HS-5 (cell line): ENCODE results near the gene CACNA1D.

ENCODE experiments used
- DNase-seq: peaks from one replicate; pipeline ENCODE4 v3.0.0-alpha.2; 2012; ENCODE audit warnings: low read depth

Gene CACNA1D

DNA sequence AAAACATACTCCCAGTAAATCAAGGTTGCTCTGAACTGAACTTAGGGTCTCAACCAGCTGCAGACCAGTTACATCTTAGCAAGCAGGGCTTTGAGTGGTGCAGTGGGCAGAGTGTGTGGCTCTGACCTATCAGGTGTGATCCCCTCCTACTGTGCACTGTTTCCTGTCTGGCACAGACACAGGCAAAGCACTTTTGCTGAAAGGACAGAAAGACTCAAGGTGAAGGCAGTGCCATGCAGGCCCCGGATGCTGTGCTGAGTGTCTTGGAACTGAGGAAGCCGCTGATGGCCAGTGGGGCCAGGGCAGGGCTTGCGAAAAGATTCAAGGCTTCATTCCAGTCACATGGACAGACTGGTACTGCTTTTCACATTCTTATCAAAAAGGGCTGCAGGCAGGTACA is 85.2 kb downstream of the CACNA1D start:
- no peak for DNase-seq

DNA sequence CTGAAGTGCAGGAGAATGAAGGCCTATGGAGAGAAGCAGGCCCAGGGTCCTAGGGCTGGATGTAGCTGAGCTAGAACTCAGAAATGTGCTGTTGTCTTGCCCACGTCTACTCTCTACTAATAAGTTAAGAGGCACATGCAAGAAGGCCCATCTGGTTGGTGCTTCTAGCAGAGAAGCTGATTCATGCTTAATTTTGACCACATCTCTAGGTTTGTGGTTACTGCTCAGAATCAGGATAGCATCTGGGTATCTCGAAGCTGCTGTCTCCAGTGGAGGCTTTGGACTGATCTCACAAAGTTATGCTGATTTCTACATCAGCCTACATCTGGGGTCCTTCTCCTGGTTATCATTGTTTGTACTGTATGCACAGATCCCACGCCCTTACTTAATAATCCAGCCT is 87.3 kb downstream of the CACNA1D start:
- peak; percentile 15 for DNase-seq

DNA sequence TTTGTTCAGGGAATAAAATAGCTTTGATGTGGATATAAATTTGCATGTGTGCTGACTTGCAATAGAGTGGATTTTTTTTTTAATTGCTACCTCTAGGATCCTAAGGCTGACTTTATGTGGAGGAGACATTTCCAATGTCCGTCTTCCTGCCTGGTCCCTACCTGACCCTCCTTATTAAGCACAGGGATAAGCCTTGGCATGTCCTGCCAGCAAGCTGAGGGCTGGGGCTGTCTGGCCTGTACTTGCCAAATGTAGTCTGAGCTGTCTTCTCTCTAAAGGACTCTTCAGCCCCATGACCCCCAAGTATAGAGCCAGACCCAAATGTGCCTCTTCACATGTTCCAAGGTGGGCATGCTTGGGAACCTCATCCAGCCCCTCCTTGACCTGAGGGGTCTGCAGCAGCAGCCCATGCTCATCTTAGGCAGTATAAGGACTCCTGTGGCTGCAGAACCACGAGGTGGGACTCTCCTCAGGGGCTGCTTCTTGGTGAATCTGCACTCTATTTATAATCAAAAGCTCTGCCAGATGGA is 88.8 kb downstream of the CACNA1D start:
- no peak for DNase-seq

DNA sequence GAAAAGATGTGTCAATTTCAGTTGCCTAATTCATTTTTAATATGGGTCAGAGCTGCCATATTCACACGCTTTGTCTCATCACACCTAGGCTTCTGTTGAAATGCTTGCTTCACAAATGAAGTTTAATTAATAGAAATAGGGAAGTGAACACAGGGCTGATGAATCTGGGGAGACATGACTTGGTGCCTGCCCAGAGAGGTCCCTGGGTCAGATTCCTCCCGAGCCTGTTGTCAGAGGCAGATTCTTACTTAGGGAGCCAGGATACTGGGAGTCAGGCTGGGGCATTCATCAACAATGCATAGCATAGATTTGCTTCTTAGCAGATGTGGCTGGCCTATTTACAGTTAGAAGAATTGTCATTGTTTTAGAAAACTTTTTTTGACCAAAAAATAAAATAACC is 90.6 kb downstream of the CACNA1D start:
- no peak for DNase-seq

DNA sequence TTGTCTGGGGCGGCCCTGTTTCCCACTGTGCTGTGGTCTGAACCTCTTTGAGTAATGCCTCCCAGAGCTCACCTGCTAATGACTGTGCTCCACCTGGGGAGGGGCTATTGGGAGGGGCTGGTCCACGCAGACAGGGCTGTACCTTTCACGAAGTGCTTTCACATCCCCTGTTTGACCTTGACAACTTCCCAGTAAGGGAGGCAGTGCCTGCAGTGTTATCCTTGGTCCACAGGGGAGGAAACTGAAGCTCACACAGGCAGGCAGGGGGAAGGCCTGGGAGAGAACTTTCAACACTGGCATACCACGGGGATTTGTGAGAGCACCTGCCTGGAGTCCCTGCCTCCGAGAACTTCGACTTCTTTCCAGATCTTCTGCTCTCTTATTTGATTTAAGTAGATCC is 91.2 kb downstream of the CACNA1D start:
- DNase-seq, result no peak

DNA sequence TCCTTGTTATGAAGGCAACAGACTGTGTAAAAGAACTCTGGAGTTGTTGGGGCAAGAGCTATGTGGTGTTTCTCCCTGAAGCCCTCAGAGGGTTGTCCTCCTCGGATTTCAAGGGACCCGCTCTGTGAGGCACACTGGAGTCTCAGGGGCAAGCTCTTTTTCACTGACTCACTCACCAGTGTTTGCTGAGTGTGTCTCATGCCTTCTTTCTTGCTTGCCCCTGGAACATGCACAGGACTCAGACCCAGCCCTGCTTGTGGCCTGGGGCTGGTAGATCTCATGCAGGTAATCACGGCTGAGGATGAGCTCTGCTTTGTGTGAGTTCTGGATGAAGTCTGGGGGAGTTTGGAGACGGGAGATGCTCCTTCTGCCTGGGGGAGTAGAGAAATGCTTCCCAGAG is 93.7 kb downstream of the CACNA1D start:
- DNase-seq, result no peak

DNA sequence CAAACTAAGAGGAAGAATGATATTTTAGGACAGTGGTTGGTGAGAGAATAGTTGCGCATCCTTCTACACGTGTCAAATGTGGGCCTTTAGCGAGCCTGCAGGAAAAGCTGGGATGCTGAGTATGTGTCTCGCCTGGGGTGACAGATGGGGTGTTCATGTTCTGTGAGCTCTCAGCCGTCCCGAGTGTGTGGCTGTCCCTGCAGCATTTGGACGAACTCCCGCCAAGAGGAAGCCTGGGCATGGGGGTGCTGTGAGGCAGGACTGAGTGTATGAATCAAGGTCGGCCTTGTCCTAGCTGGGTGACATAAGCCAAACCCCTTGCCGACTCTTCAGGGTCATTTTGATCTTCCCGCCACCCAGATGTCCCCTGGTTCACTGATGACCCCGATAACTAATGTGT is 94.8 kb downstream of the CACNA1D start:
- DNase-seq, result no peak

DNA sequence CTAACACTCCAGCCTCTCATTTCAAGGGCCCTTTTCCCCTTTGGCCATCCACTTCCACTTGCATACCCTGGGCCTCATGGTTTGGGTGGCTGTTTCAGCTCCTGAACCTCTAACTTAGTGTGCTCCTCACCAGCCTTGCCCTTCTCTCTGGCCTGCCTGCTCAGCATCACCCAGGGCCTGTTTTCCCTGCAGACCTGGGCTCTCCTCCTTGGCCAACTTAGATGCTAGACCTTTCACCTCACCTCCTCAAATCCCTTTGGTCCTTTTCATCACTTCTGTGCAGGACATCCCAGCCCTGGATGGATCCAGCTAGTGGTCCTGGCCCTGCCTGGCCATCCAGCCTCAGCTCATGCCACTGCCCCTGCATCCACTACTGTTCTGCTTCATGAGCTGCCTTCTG is 95.4 kb downstream of the CACNA1D start:
- DNase-seq, result no peak

DNA sequence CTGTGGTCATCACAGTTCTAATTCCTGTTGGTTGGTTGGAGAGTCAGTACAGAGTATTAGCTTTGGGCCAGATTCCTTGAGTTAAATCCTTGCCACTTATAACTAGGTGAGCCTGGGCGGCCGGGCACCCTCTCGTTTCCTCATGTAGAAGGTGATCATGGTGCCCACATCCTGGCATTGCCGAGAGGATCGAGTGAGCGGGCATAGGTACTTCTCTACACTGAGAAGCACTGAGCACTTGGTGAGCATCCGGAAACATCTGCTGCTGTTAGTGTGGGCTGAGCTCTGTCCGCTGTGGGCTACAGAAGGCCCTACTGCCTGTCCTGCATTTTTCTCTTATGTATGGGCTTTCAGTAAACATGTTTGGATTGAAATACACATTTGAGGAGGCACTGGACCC is 96.2 kb downstream of the CACNA1D start:
- no peak for DNase-seq

DNA sequence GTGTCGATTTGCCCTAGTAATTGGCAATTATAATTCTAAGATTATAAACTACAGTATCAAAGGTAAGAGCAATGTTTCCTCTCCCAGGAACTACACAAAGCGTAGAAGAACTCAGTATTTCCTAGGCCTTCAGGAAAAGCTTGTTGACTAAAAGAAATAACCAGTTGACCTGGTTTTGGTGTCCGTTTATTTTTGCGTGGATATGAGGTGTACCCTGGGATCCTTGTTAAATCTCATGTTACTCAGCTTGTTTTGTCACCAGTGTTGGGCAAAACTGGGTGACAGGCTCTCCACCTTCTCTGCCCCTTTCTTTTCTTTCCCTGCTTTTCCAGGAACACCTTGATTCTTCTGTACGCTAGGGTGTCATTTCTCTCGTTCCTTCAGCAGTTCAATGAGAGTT is 97.2 kb downstream of the CACNA1D start:
- no peak for DNase-seq

DNA sequence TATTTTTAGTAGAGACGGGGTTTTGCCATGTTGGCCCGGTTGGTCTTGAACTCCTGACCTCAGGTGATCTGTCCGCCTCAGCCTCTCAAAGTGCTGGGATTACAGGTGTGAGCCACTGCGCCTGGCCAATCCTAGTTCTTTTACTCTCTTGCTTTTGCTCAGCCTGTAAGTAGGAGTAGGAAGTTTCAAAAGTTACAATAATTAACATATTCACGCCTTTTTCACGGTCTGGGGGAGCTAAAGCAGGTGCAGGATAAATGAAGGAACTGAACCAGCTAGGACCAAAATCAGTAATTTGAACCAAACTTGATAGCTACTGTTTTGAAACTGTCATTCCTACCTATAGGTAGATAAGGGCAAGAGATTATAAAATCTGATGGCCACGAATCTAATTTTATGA is 98.5 kb downstream of the CACNA1D start:
- no peak for DNase-seq

DNA sequence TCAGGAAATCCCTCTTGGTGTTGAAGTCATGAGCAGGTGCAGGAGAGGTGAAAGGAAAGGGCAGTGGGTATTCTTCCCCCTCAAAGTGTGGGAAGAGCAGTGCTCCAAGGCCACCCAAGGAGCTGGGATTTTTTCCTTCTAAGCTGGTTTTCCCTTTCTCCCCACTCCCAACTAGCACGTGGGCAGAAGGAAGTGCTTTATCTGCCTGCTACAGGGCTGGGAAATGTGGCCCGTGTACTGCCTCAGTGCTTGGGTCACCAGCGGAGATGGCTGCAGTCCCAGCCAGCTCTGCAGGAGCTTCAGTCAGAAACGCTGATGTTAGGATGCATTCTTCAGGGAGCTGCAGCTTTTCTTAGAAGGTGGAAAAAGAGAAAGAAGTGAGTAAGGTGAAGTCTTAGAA is 99.2 kb downstream of the CACNA1D start:
- DNase-seq, result no peak

DNA sequence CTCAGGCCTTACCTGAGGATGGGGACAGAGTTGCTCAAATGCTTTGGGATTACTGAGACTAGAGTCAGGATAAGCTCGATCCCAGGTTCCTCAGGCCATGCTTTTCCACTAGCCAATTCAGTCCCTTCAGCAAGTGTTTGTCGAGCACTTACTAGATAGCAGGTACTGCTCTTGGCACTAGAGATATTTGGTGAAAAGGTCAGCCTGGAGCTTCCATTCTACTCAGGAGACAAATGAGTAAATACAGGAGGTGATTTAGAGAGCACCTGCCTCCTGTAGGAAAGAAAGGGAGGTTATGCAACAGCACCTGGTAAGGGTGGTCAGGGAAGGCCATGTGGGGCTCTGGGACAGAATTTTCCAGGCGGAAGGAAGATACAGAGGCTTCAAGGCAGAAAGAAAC is 99.9 kb downstream of the CACNA1D start:
- no peak for DNase-seq

DNA sequence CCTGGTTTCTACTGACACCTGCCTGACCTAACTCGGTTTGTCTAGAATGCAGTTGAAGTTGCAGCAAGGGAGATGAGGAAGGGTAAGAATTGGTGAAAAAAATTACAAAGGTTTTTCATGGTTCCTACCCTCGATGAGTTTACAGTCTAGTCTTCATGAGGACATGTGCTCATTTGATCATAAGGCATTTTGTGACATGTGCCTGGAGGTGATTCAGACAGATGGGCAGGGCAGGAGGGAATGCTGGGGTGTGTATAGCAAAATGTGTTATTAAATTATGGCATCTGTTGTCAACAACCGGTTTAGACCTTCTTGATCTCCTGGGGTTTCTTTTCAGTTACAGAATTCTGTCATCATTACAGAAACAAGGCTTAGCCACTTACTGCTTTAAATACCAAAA is 101.2 kb downstream of the CACNA1D start:
- no peak for DNase-seq

DNA sequence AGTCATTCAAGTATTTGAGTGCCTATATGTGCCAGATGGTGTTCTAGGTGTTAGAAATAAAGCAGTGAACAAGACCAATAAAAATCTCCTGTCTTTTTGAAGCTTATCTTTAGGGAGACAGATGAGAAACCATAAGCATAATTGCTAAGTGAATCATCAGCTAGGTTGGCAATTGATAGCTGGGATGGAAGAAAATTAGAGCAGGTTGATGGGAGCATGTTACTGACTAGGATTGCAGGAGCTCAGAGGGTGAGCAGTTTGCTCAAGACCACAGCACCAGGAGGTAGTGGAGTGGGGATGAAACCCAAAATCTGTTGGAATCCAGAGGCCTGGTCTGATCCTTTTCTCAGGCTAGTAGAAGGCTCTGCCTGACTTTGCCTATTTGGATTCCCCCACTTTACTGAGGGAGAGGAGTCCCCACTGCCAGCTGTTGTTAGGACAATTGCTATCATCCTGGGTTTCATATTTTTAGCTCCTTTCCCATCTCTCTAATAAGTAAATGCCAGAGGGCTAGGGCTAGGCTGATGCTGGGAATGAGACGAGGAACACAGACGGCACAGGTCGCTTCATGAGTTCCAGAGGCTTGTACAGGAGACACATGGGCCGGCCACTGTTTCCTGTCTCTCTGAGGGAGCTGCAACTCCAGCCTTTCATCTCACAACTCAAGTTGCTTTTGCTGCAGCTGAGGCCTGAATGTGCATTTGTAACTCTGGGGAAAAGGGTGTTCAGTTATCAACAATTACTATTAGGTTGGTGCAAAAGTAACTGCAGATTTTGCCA is 102.9 kb downstream of the CACNA1D start:
- DNase-seq, result no peak

DNA sequence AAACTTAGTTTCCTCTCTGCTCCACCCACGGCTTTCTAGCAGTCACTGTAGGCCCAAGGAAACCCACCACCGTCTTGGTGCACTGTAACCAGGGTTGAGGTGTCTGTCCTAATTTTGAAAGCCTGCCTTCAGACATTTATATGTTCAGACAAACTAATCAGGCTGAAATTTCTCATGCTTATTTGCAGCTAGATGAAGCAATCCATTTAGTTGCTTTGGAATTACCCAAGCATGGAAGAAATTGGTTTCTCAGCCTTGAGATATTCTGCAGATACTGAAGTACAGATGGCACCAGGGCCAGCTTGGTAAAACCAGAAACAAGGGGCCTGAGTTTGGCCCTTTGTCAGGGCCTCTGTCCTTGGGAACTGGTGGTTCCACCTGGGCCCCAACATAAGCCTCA is 105.4 kb downstream of the CACNA1D start:
- DNase-seq, result no peak

DNA sequence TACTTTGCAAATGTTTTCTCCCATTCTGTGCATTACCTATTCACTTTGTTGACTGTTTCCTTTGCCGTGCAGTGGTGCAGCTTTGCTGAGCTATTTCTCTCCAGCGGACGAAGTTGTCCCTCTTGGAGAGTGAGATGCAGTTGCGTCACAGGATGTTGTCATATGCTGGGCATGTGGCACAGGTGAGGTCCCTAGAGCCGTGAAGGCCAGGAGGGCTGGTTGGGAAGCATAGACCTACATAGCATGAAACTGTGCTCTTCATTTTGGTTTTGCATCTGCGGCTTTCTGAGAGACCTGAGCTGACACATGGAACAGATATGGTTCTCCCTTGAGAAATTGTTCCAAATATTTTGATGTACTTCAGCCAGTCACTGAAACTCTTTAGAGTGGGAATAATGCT is 108.5 kb downstream of the CACNA1D start:
- no peak for DNase-seq

DNA sequence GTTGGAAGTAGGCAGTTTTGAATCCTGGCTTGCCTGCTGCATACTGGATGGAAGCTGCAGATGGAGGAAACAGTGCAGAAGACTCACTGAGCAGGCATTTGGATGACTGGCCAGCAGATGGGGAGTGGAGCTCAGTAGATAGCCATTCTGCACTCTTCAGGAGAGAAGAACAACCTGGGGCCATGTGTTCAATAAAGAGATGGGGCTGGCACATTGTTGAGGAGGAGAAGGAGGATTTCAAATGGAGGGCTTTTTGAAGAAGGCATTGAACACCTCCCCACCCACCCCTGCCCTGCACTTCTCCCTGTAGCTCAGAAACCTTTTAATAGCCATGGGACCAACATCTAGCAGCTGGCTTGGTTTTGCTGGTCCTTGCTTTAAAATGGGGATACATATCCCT is 109.8 kb downstream of the CACNA1D start:
- no peak for DNase-seq

DNA sequence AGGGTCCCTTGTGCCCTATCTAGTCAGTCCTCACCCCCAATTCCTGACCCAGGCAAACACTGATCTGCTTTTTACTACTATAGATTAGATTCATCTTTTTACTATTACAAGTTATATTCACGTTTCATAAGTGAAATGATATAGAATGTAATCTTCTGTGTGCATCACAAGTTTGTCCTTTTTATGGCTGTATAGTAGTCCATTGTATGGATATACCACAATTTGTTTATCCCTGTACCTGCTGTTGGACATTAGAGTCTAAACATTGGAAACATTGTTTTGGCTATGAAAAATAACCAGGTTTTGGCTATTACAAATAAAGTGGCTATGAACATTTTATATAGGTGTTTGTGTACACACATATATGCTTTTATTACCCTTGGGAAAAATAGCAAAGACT is 112.4 kb downstream of the CACNA1D start:
- DNase-seq, result no peak

DNA sequence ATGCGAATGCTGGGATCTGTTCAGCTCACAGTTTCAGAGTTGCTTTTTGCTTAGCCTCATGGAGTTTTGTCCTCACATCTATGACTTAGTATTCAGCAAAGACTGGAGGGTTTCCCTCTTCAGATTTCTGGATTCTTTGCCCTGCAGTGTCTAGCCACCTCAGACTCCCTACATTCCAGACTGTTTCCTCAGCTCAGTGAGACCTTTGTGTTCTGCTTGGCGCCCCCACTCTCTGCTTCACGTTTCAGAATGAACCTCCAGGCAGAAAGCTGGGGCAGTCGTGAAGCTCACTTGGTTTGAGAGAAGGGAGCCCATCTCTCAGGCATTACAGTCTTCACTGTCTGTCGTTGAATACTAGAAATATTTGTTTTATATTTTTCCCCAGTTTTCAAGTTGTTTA is 118.1 kb downstream of the CACNA1D start:
- no peak for DNase-seq

DNA sequence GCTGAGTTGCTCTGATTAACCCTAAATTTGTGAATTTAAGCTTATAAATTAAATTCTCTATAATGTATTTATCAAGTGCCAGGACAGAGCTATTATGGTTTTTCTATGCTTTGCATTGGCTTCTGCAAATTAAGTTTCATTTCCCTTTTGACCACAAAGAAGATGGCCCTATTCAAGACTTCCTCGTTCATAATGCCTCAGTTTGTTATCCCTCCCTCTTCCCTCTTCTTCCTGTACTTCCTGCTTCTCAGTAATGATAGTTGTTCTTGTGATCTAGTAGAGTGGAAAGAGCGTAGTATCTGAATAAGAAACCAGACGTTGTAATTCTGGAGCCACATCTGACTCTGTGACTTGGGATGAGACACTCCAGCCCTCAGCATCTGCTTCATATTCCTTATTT is 118.7 kb downstream of the CACNA1D start:
- no peak for DNase-seq

DNA sequence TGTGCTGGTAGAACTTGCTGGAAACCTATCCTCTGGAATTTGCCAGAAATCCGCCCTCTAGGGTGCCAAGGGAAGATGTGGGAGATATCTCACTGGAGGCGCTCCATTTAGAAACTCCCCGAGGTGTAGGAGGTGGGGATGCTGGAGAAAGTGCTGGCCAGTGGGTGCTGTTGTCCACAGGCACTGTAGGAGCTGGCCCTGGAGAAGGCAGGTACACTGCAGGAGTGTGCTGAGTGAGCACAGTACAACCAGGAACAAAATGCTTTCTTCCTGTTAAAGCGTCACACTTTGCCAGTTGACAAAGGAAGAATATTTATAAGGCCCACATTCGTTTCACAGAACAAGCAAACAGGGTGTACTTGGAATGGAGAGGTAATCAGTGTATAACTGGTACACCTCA is 119.9 kb downstream of the CACNA1D start:
- no peak for DNase-seq

DNA sequence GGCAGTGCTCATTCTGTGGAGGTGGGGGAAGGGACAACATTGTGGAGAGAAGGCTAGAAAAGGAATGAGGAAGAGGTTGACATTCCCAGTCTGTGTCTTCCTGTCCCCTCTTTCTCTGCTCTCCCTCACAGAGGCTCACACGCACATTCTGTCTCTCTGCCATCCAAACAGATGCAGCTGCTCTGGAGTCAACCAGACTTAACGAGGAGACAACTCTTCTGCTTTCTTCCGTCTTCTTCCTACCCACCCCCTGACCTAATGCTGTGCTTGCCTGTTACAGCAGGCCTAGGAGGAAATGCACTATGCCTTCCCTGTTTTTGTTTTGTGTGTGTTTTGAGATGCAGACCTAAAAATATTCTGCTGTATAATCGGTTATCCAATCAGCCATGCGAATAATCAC is 121.9 kb downstream of the CACNA1D start:
- DNase-seq, result no peak
